HG02623 (cell line): Measurements from ENCODE around the gene ANTKMT.
"Not testable (repeated sequence)": the region's sequence is repeated elsewhere in the genome, so short reads cannot be mapped to it uniquely, and the experiment has no call there.

ENCODE experiments used
- ATAC-seq: cut with Tn5 transposase; IDR thresholded peaks from one replicate; pipeline ENCODE4 v1.9.1; 2021; ENCODE audit warnings: moderate library complexity; ENCODE audit not compliant: unreplicated experiment

Gene ANTKMT

DNA sequence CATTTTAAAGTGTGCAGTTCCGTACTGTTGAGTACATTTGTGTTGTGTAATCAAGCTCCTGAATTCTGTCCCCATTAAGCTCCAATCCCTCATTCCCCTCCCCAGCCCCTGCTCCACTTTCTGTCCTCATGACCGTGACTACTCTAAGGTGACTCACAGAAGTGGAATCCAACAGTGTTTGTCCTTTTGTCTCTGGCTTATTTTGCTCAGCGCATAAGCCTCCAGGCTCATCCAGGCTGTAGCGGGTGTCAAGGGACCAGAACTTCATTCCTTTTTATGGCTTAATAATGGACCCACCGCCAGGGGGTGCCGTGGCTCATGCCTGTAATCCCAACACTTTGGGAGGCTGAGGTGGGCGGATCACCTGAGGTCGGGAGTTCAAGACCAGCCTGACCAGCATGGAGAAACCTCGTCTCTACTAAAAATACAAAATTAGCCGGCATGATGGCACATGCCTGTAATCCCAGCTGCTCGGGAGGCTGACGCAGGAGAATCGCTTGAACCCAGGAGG lies 8.2 kb upstream of the ANTKMT start:
- not testable (repeated sequence) for ATAC-seq

DNA sequence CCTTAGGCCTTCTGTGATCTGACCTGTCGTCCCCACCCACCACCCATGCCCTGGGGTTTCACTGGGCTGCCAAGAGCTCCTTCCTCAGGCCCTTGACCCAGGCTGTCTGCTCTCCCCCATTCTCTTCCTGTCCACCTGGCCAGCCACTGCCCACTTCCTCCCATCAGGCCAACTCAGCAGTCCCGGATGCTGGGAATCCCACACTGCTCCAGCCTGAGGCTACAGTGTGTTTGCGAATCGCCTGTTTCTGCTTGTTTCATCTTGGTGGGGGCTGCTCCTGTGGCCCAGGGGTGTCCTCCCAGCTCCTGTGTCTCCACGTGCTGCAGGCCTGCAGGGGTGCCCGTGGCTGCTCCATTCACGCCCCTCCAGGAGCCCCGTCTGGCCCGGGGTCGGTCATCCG lies 6.9 kb upstream of the ANTKMT start:
- ATAC-seq, result no peak

DNA sequence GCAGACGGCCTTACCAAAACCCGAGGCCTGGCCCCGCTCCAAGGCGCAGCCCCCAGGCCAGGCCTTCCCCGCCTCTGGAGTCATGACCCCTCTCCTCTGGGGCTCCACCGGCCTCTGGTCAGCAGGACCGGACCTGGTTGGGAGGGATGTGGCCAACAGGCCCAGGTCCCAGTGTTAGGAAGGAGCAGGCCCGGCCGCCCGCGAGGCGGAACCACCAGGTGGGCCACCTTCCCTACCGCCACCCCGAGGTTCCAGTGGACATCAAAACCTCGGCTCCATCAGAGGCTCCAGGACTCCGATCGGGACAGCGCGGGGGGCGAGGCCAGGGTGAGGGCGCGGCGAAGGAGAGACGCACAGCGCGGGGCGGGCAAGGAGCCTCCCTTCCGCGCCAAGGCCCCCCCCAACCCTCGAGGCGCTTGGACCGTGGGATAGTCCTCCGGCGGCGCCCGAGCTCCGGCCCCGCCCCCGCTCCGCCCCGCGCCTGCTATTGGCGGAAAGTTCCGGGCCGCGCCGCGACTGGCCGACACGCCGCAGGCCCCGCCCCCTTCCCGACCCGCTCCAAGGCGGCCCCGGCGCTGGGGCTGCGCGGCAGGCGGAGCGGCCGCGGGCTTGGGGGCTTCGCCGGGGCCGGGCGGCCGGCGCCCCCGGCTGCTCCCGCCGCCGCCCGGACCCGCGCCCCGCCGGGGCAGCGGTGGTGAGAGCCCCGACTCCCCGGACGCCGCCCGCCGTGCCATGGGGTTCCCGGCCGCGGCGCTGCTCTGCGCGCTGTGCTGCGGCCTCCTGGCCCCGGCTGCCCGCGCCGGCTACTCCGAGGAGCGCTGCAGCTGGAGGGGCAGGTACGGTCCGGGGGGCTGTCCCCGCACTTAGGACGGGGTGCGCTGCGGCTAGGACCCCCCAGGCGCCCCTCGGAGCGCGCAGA lies 6.1 kb upstream of the ANTKMT start, which contains the start of gene METRN:
METRN (plus strand) TSS at position 561 of the 919 bp plus-strand sequence; CDS start at position 733, 172 bp downstream.
- ATAC-seq, result peak; percentile 53

DNA sequence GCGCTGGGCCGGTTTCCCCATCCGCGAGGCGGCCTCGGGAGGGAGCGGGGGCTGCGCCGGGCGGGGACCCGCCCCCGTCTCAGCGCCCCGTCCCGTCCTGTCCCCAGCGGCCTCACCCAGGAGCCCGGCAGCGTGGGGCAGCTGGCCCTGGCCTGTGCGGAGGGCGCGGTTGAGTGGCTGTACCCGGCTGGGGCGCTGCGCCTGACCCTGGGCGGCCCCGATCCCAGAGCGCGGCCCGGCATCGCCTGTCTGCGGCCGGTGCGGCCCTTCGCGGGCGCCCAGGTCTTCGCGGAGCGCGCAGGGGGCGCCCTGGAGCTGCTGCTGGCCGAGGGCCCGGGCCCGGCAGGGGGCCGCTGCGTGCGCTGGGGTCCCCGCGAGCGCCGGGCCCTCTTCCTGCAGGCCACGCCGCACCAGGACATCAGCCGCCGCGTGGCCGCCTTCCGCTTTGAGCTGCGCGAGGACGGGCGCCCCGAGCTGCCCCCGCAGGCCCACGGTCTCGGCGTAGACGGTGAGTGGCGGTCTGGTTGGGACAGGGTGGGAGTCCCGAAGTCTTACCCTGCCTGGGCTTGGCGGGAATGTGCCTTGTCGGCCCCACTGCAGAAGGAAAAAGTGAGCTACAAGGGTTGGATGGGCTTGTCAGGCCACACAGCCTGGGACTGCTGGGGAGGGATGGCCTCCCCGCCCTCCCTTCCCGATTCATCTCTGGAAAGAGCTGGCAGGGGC lies 5.3 kb upstream of the ANTKMT start:
- no peak for ATAC-seq

DNA sequence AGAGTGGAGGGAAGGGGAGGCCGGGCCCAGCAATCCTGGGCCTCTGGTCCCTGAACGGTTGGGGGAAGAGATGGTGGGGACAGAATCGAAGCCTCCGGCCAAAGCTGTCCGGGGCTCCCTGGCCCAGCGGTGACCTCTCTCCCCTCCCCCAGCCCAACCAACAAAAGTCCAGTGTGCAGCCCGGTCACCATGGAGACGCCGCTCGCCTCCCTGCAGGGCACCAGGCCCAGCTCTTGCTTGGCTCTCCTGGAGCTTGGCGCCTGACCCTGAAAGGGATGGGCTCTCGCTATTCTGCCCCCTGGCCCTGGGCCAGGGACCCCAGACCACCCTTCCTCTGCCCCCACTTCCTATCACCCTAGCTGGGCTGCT lies 4.8 kb upstream of the ANTKMT start:
- no peak for ATAC-seq

DNA sequence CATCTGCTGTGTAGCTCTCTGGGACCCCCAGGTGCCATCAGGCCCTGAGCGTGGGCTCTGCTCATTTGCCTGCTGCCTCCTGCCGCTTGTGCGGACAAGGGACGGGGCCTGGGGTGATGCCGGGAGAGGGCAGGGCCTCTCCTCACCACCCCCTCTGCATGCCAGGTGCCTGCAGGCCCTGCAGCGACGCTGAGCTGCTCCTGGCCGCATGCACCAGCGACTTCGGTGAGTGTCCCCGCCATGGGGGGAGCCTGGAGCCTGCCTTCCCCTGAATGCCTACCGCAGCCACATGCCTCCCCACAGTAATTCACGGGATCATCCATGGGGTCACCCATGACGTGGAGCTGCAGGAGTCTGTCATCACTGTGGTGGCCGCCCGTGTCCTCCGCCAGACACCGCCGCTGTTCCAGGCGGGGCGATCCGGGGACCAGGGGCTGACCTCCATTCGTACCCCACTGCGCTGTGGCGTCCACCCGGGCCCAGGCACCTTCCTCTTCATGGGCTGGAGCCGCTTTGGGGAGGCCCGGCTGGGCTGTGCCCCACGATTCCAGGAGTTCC lies 4.1 kb upstream of the ANTKMT start:
- no peak for ATAC-seq

DNA sequence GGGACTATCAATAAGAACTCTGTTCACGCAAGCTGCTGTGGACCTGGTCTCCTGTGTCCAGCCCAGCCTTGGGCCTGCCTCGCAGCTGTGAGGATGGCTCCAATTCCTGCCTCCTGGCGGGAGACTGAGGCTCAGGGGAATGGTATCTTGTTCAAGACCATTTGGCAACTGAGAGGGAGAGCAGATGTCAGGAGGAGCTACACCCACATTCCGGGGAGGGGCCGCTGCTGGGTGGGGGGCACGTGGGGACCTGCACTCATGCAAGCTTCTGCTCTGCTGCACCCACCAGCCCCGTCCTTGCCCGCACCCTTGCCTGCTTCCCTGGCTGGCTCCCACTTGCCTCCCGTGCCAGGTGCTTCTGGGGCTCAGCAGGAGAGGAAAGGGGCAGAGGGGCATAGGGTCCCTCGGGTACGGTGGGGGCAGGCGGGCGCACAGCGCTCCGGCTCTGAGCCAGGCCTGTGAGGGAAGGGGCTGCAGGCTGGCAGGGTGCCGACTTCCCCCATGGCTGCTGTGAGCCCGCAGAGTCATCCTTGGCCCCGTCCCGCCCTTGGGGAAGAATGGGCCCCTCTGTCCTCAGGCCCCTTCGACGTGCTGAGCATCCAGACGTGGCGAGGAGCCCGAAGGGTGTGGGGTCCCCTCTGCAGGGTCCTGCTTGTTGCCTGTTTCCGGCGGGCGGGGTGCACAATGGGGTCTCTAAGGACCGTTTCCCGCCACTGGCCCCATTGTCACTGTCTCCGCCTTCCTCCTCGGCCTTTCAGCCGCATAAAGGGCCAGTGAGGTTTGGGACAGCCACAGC lies 3.3 kb upstream of the ANTKMT start:
- no peak for ATAC-seq

DNA sequence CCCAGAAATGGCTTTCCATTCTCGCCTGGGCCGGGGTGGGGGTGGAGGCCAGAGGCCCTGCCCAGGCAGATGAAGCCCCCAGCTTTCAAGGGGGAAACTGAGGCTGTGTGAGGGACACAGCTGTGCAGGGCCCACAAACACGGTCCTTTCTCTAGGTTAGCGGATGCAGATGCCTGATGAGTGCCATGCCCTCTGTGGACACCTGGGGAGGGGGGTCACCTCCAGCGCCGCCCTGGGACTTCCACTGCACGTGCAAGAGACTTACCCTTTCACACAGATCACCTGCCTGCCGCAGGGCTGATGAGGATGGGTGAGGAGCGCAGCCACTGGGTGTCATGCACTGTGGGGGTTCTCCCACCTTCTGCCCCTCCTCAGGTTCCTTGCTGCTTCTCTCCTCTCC lies 2.6 kb upstream of the ANTKMT start:
- ATAC-seq, result no peak

DNA sequence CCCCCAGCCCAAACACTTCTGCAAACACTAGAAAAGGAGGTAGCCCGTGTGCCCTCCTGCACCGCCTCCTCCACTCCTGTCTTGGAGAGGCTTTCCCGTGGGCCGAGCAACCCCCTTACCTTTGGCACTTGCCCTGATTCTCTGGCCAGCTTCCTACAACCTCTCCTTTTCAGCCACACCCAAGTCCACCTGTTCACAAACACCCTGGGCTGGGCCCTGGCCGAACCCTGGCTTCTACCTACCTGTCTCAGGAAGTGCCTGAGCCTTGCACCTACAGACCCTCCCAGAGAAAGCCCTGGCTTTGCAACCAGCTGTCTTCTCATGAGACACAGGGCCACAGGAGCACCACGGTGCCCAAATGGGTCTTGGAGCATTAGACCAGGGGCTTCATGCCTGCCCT lies 2.0 kb upstream of the ANTKMT start:
- ATAC-seq, result no peak

DNA sequence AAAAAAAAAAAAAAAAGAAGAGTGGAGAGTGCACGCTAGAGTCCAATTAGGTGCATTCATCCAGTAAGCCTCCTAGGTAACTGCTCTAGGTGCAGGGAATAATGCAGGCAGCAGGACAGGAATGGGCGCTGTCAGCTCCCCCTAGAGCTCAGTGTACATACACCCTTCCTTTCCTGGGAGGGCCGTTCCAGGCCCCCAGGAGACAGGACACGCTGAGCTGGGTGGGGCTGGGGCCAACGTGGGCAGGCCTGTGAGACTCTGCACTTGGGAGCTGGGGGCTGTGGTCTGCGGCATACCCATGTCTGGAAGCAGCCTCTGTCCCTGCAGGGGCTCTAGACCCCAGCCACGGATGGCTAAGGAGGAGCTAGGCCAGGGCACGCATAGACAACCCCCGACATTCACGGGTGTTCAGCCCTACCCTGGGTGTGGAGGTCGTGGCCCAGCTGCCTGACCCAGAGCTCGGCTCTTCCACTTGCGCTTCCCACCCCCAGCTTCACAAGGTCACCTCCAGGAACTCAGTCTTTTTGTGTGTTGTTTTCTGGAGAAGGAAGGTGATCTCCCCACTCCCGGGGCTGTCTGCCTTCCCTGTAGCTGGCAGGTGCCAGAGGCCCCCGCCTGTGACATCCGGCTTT lies 1.0 kb upstream of the ANTKMT start:
- ATAC-seq, result no peak

DNA sequence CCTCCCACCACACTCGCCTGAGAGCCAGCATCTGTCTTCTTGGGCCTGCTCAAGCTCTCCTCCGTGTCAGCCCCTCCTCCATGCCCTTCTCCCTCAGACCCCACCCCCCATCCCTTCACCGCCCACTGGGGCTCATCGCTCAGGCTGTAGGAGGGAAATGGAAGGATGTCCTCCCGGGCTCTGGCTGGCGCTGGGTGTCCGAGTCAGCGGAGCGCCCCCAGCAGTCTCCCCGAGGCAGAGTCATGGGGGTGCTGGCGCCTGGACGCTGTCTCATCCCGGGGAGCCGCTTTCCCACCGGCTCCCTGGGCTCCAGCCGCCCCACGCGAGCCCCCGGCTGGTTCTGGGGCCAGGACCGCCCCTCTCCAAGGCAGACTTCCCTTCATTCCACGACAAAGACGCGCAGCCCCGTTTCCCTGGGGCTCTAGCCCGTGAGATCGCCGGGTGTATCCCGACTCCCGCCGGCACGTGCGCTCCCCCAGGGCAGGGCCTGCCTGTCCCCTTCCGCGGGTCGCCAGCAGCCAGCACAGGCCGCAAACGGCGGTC lies 428 bp upstream of the ANTKMT start:
- peak; percentile 12 for ATAC-seq

DNA sequence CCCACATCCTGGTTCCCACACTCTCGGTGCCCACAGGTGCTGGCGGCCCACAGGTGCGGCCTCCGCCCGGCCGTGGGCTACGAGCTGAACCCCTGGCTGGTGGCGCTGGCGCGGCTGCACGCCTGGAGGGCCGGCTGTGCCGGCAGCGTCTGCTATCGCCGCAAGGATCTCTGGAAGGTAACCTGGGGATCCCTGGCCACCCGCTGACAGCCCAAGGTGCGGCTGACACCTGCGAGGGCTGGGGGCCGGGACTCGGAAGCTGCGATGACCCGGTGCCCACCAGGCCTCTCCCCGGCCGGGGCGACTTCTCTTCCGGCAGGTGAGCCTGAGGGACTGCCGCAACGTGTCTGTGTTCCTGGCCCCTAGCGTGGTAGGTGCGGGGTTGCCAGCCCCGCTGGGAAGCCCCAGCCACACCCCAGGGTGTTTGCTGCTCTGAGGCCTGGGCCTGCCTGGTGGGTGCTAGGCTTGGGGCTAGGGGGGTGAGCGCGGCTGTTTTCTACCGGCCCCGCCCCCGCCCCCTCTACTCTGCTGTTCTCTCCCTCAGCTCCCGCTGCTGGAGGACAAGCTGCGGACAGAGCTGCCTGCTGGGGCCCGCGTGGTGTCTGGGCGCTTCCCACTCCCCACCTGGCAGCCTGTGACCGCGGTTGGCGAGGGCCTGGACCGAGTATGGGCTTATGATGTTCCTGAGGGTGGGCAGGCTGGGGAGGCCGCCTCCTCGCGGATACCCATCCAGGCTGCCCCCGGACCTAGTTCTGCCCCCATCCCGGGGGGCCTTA lies 1.0 kb downstream of the ANTKMT start:
- ATAC-seq, result no peak

DNA sequence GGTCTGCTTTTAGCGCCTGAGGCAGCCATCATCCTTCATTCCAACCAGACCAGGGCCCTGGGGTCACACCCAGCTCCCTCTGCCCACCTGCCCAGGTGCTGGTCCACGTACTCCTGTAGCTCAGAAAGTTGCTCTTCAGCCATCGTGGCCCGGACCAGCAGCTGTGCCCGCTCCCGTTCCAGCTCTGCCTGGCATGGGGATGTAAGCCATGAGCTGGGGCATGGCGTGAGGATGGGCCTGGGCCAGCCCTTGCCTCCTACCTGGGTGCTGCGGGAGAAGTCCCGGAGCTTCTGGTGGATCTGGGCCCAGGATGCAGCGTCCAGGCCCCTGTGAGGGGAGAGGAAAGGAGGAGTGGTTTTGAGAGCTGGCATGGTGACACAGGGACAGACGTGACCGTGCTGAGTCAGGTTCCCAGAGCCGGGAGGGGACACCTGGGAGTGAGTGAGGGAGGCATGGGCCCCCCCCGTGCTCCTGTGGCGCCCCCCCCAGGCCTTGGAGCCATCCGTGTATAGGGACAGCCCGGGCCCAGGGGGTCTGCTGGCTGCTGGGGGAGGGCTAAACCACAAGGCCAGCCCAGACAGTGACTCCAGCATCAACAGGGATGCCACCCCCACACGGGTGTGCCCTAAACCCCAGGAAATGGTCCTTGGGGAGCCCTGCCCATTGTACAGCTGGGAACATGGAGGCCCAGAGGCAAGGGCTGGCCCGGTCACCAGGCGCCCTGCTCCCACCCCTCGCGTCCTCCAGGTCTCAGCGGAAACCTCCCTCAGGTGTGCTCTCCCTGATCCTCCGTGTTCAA lies 2.1 kb downstream of the ANTKMT start:
- ATAC-seq, result no peak

DNA sequence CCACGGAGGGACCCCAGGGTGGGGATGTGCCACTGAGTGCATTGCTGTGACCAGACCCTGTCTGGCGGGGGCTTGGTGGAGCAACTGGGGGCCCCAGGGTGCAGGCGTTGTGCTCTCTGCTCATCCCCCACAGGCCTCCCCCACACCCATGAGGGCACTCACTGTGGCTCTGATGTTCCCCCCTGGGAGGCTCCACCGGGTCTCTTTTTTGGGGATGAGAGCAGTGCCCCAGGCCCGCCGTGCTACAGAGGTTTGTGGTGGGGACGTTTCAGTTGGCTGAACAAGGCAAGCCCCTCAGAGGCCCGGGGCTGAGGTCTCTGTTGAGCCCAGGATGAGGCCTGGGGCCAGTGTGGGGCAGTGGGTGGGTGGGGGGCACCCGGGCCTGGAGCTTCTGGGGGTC lies 2.7 kb downstream of the ANTKMT start:
- no peak for ATAC-seq

DNA sequence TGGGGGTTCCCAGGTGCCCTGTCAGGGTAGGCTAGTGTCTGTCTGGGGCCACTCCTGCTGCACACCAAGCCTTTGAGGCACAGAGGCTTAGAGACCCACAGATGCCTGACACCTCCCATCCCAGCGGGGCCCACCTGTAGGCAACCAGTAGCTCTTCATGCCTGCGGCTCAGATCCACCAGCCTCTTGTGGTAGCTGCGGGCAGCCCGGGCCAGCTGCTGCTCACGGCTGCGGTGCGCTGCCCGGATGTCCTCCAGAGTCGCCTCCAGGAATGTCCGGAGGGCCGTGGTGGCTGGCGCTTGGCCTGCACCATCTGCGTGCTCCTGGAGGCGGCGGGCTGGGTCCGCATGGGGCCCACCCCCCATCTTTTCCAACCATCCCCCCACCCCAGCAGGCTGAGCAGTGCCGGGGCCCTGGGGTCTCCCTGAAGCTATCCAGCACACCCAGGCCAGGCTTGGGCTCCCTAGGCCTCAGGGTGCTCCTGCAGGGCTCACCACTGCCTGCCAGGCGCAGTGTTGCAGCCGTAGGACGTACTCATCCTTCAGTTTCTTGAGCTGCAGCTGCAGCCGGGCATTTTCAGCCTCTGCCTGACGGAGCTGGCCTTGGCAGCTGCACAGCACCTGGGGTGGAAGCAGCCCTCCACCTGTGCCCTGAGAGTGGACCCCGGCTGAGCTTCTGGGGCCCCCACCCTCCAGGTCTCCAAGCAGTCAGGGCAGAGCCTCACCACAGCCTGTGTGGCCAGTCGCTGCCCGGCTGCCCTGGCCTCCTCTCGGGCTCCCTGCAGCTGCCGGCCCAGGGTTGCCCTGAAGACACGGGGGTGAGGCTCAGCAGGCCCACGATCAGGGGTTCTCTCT lies 3.5 kb downstream of the ANTKMT start:
- ATAC-seq, result no peak

DNA sequence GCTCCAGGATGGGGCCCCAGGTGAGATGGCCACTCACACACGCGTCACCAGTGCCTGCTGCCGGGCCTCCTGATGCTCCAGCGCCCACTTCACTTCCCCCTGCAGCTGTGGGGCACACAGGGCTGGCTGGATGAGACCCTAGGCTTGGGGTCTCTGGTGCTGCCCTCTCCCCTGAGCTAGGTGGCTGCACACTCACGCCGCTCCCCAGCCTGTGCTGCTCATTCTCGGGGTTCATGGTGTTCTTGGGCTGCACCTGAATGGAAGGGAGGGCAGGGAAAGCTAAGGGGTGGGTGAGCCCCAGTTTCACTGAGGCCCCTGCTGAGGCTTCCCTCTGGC lies 4.1 kb downstream of the ANTKMT start:
- ATAC-seq, result no peak

DNA sequence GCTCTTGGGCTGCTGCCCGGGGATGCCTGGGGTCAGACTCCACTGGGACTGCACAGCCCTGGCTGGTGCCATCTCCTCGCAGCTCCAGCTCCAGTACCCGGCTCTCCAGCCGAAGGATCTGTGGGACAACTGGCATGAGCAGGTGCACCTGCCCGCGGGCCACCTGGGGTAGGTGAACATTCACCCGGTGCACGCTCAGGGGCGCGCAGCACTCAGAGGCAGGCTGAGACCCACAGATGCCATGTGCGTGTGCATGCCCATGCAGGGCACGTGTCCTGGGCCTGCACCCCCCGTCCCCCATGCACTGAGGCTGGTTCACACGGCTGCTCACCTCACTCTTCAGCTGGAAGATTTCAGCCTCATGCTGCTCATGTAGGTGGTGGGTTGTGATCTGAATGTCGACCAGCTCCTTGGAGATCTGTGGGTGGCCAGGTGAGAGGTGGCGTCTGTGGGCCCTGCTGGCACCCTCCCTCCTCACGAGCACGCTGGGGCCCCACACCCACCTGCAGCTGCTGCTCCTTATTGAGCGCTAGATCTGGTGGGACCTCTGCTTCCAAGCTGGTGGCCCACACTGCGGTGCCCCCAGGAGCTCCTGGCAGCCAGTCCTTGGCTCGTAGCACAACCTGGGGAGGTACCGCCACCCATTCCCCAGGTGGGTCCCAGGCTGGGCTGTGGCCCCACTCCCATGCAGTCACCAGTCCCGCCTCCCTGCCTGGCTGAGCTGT lies 4.7 kb downstream of the ANTKMT start:
- no peak for ATAC-seq
